ENCODE measurements around the gene ADIPOR1. TPM values are rescaled to one million over a fixed set of nuclear protein-coding genes. Genes with fewer than 3 reads are reported as not detected.

The ADIPOR1 gene
- total RNA-seq, 1 donor from 2014 or later, result 59.0 TPM

DNA sequence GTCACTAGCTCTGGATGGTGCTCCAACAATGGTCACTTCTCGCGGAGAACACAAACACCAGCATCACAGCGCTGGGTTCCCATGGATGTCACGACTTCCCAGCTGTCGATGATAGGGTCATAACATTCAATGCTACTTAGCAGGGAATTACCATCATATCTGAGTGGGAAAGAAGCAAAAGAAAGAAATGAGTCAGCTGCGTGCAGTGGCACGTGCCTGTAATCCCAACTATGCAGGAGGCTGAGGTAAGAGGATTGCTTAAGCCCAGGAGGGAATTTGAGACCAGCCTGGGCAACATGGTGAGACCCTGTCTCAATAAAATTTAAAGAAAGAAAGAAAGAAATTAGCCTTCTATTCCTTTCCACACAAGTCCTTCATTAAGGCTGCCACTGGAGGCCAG lies 65.6 kb downstream of the ADIPOR1 start:
- no peak for DNase-seq (ENCODE audit: low read depth)
- no peak overlapping the region for H3K4me3 ChIP-seq (ENCODE audit: low read depth, low read length)
- TF ChIP-seq, protein P1, sequence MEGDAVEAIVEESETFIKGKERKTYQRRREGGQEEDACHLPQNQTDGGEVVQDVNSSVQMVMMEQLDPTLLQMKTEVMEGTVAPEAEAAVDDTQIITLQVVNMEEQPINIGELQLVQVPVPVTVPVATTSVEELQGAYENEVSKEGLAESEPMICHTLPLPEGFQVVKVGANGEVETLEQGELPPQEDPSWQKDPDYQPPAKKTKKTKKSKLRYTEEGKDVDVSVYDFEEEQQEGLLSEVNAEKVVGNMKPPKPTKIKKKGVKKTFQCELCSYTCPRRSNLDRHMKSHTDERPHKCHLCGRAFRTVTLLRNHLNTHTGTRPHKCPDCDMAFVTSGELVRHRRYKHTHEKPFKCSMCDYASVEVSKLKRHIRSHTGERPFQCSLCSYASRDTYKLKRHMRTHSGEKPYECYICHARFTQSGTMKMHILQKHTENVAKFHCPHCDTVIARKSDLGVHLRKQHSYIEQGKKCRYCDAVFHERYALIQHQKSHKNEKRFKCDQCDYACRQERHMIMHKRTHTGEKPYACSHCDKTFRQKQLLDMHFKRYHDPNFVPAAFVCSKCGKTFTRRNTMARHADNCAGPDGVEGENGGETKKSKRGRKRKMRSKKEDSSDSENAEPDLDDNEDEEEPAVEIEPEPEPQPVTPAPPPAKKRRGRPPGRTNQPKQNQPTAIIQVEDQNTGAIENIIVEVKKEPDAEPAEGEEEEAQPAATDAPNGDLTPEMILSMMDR (conservative IDR thresholded peaks at IDR 0.05; ENCODE audit: low read depth, low read length), result no peak

Other genes with a start within 250 kb of the ADIPOR1 start
- not detected in 2 replicates for gene SYT2, start 247.9 kb downstream of the ADIPOR1 start, total RNA-seq
- 18.6 and 46.2 TPM in 2 replicates for gene KDM5B, start 149.9 kb downstream of the ADIPOR1 start, total RNA-seq
- gene PCAT6, start 147.4 kb downstream of the ADIPOR1 start, total RNA-seq, result 0.17 TPM in 1 of 2 replicates, not detected in the other
- gene RABIF, start 69.2 kb downstream of the ADIPOR1 start, total RNA-seq, result 9.2 and 12.7 TPM in 2 replicates
- 19.2 and 25.9 TPM in 2 replicates for gene KLHL12, start 31.1 kb downstream of the ADIPOR1 start, total RNA-seq
- 15.0 and 24.7 TPM in 2 replicates for gene CYB5R1, start 8.9 kb upstream of the ADIPOR1 start, total RNA-seq
- gene TMEM183A, start 49.1 kb upstream of the ADIPOR1 start, total RNA-seq, result 79.2 and 80.5 TPM in 2 replicates
- 0.14 and 11.6 TPM in 2 replicates for gene PPFIA4, start 68.2 kb upstream of the ADIPOR1 start, total RNA-seq
- gene MYOG, start 127.7 kb upstream of the ADIPOR1 start, total RNA-seq, result not detected in 2 replicates
- gene ADORA1, start 169.4 kb upstream of the ADIPOR1 start, total RNA-seq, result 3.7 and 12.3 TPM in 2 replicates
- gene MYBPH, start 217.5 kb upstream of the ADIPOR1 start, total RNA-seq, result not detected in 2 replicates
- 0.86 TPM in 1 of 2 replicates, not detected in the other for gene CHI3L1, start 228.4 kb upstream of the ADIPOR1 start, total RNA-seq